ENCODE data around the gene PIP4K2A. TPM values are rescaled to one million over a fixed set of nuclear protein-coding genes. Genes with fewer than 3 reads are reported as not detected.

The PIP4K2A gene
- total and polyA plus RNA-seq, 2 donors (not counting 3 experiments of a cell fraction or from before 2014, with no cell fraction given), result 11.8 to 32.6 TPM

DNA sequence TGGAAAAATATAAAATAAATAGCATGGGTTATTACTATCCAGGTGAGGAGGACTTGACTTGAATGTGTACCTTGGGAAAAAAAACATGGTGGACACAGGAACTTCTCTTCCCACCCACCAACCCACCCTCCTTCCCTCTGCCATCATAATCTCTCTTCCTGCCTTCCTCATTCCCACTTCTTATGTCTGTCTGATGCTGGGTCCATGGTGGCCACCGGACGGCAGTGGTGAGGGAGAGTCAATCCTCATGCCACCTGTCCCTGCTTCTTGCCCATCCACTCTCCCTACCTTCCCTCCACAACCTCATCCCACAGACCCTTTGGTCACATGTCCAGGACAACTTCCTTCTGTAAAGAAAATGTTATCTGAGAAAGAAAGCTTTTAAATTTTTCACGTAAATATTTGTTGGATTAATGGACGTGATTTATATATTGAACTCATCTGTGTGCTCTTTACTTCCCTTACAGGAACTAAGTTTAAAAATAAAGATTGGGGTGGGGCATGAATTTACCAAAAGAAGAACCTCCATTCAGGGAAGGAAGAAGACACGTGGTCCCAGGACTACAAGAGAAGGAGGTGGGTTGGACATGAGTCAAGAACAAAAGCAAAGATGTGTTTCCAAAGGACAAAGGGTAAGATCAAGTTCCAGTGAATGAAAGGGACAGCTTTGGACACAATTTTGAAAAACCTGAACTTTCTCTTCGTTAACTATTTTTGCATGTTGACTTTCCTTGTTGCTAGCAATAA is 104.5 kb downstream of the PIP4K2A start:
- peaks cover 6% of the 10 kb centered on the region for H3K4me1 ChIP-seq (ENCODE audit: control insufficient read depth, extremely low read depth, insufficient read depth, low read length)
- ChIA-PET POLR2A (interaction anchor here (0.6 kb wide), 1 partner anchor 162 kb away, joined by 4 read pairs; no protein-coding TSS in a partner anchor), CTCF (interaction anchor here (2.5 kb wide), 1 partner anchor 10 kb away, joined by 5 read pairs; no protein-coding TSS in a partner anchor)
- H3K27me3 ChIP-seq (ENCODE audit: control insufficient read depth in 2 of 2, insufficient read depth in 2 of 2, low read length in 2 of 2), result no peaks in the 10 kb centered on the region
- H3K4me2 ChIP-seq (ENCODE audit: insufficient read depth, low read length), result no peak overlapping the region
- H3K36me3 ChIP-seq (ENCODE audit: control insufficient read depth in 2 of 2, extremely low read depth in 1 of 2, insufficient read depth in 2 of 2, low read length in 2 of 2), result peaks cover 0 to 6% of the 10 kb centered on the region in 2 experiments
- no peak for FAIRE-seq
- H3K9me3 ChIP-seq (replicated peaks; ENCODE audit: control insufficient read depth, insufficient read depth, low read length), result no peaks in the 10 kb centered on the region
- TF ChIP-seq, protein P1, sequence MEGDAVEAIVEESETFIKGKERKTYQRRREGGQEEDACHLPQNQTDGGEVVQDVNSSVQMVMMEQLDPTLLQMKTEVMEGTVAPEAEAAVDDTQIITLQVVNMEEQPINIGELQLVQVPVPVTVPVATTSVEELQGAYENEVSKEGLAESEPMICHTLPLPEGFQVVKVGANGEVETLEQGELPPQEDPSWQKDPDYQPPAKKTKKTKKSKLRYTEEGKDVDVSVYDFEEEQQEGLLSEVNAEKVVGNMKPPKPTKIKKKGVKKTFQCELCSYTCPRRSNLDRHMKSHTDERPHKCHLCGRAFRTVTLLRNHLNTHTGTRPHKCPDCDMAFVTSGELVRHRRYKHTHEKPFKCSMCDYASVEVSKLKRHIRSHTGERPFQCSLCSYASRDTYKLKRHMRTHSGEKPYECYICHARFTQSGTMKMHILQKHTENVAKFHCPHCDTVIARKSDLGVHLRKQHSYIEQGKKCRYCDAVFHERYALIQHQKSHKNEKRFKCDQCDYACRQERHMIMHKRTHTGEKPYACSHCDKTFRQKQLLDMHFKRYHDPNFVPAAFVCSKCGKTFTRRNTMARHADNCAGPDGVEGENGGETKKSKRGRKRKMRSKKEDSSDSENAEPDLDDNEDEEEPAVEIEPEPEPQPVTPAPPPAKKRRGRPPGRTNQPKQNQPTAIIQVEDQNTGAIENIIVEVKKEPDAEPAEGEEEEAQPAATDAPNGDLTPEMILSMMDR (IDR thresholded peaks at IDR 0.05; ENCODE audit: extremely low read depth in 1 of 2, insufficient read depth in 1 of 2, low read depth in 1 of 2, low read length in 2 of 2), result no peak
- TF ChIP-seq POLR2AphosphoS5 (IDR thresholded peaks at IDR 0.05; ENCODE audit: insufficient read depth, low read depth, low read length), result no peak
- no peak for TF ChIP-seq EZH2 (IDR thresholded peaks at IDR 0.05; ENCODE audit: borderline replicate concordance, low read depth, low read length, severe bottlenecking)
- TF ChIP-seq, protein P2, sequence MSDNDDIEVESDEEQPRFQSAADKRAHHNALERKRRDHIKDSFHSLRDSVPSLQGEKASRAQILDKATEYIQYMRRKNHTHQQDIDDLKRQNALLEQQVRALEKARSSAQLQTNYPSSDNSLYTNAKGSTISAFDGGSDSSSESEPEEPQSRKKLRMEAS (IDR thresholded peaks at IDR 0.05; ENCODE audit: insufficient read depth, insufficient read length), result no peak
- TF ChIP-seq POLR2A (IDR thresholded peaks at IDR 0.05; ENCODE audit: low read depth, low read length), result no peak
- intact Hi-C loops (cut with micrococcal nuclease), result no loop called here
- H2AFZ ChIP-seq (ENCODE audit: low read depth, low read length), result no peak overlapping the region
- H3K27ac ChIP-seq (ENCODE audit: insufficient read depth, low read depth, low read length), result no peak overlapping the region
- DNase-seq (ENCODE audit: low read depth, low spot score), result no peak
- no peaks in the 10 kb centered on the region for H3K9me1 ChIP-seq (replicated peaks; ENCODE audit: control insufficient read depth, extremely low read depth, insufficient read depth, low read length)
- no peaks in the 10 kb centered on the region for H4K20me1 ChIP-seq (replicated peaks; ENCODE audit: control insufficient read depth, extremely low read depth, insufficient read depth, low read length)
- dilution Hi-C loops (cut with MboI; ENCODE audit: extremely low pct_ligation_motif_present, low sequenced_read_pairs), result no loop called here
- no peak overlapping the region for H3K9ac ChIP-seq (replicated peaks; ENCODE audit: extremely low read depth, insufficient read depth, low read length)
- BruUV-seq (replicated peaks), result no TSS peak
- no peaks in the 10 kb centered on the region for H3K79me2 ChIP-seq (ENCODE audit: control insufficient read depth, insufficient read depth, low read length)
- H3K4me3 ChIP-seq (replicated peaks in 1 of 3; ENCODE audit: insufficient read depth in 1 of 3, low read depth in 1 of 3, low read length in 3 of 3), result no peak overlapping the region
